Superior temporal gyrus (tissue), 1 donor: ENCODE data around the gene SEPHS2.
"Not testable (repeated sequence)": the region's sequence is repeated elsewhere in the genome, so short reads cannot be mapped to it uniquely, and the experiment has no call there.

Experiments used
- DNase-seq: peaks from one replicate; pipeline ENCODE4 v3.0.0-alpha.2; 2016; ENCODE audit errors: extremely low spot score

Gene SEPHS2

GRCh38 chr16:30470170-30470512 lies 24.5 kb upstream of the SEPHS2 start:
- DNase-seq = no peak

GRCh38 chr16:30464078-30464477 lies 18.4 kb upstream of the SEPHS2 start:
- DNase-seq = no peak

DNA sequence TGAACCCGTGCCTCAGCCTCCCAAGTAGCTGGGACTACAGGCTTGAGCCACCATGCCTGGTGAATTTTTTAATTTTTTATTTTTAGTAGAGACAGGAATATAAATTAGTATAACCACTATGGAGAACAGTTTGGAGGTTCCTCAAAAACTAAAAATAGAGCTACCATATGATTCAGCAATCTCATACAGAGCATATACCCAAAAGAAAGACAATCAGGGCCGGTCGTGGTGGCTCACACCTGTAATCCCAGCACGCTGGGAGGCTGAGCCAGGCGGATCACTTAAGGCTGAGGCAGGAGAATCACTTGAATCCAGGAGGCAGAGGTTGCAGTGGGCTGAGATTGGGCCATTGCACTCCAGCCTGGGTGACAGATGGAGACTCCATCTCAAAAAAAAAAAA lies 15.8 kb upstream of the SEPHS2 start:
- DNase-seq = not testable (repeated sequence)

GRCh38 chr16:30459456-30459855 lies 13.8 kb upstream of the SEPHS2 start:
- no peak for DNase-seq

DNA sequence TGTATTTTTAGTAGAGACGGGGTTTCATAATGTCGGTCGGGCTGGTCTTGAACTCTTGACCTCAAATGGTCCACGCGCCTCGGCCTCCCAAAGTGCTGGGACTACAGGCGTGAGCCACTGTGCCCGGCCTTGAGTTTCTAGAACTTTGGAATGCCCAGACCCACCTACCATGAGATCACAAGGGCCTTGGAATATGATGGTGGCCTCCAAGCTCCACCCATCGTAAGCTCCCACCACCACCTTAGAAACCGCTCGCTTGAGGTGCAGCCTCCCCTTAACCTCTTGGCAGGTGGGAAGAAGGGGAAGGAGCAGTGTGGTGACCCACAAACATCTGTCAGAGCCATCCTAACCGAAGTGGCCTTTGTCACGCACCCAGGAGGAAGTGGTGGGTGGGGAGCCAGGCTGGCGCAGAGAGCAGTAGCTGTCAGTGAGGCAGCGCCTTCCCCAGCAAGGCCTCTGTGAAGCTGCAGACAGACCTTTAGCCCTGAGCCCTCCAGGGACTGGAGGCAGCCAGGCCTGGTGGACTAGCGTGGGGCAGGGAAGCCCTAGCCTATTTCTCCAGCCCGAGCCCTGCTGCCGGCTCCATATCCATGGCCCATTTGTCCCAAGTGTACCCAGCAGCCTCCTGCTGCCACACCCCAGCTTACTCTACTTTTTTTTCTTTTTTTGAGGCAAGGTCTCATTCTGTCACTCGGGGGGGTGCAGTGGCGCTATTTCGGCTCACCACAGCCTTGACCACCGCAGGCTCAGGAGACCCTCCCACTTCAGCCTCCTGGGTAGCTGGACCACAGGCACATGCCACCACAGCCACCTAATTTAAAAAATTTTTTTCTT lies 13.1 kb upstream of the SEPHS2 start:
- no peak for DNase-seq

DNA sequence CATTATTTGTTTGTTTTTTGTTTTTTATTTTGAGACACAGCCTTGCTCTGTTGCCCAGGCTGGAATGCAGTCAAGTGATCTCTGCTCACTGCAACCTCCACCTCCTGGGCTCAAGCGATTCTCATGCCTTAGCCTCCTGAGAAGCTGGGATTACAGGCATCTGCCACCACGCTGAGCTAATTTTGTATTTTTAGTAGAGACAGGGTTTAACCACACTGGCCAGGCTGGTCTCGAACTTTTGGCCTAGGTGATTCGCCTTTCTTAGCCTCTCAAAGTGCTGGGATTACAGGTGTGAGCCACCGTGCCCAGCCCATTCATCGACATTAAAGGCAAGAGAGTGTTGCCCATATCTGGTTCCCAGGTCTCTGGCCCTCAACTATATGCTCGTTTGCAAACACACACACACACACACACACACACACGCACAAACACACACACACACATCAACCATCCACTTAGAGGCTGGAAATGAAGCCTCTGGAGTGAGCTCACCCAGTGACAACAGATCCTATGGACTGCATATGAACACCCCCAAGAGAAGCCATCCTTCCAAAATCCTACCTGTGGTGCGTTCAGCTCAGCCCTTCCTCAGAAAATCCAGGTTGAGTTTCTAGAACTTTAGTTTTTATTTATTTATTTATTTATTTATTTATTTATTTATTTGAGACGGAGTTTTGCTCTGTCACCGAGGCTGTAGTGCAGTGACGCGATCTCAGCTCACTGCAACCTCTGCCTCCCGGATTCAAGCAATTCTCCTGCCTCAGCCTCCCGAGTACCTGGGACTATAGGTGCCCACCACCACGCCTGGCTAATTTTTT lies 12.3 kb upstream of the SEPHS2 start:
- DNase-seq = no peak

GRCh38 chr16:30457256-30457655 lies 11.6 kb upstream of the SEPHS2 start:
- no peak for DNase-seq

DNA sequence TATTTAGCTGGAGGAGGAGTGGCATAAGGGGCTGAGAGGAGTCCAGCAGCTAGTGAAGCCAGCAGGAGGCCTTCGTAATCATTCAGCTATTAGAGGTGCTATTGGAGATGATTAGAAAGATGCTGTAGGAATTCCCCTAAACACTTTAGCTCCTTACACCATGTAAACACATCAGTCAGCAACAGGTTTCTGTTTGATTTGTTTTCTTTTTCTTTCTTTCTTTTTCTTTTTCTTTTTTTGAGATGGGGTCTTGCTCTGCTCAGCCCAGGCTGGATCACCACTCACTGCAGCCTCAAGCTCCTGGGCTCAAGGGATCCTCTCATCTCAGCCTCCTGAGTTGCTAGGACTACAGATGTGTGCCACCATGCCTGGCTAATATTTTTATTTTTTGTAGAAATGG lies 10.6 kb upstream of the SEPHS2 start:
- DNase-seq = no peak

DNA sequence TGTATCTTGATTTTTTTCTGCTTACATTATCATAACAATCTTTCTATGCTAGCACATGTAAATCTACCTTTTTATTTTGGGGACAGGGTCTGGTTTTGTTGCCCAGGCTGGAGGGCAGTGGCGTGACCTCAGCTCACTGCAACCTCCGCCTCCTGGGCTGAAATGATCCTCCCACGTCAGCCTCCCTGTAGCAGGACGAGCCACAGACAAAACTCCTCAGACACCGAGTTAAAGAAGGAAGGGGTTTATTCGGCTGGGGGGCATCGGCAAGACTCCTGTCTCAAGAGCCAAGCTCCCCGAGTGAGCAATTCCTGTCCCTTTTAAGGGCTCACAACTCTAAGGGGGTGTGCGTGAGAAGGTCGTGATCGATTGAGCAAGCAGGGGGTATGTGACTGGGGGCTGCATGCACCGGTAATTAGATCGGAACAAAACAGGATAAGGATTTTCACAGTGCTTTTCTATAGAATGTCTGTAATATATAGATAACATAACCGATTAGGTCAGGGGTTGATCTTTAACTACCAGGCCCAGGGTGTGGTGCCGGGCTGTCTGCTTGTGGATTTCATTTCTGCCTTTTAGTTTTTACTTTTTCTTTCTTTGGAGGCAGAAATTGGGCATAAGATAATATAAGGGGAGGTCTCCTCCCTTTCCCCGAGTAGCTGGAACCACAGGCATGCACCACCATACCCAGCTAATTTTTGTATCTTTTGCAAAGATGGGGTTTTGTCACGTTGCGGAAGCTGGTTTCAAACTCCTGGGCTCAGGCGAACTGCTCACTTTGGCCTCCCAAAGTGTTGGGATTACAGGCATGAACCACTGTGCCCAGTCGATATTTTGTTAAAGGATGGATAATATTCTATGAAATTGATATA lies 7.3 kb upstream of the SEPHS2 start:
- not testable (repeated sequence) for DNase-seq

DNA sequence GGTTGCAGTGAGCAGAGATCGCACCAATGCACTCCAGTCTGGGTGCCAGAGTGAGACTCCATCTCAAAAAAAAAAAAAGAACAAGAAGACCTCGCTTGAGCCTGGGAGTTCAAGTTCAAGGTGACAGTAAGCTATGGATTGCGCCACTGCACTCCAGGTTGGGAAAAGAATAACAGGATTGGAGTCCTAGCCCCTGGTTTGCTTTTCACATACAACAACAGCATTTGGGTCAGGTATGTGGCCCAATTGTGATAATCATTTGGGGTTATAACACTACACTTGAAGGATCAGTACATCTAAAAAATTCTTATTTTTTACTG lies 3.4 kb upstream of the SEPHS2 start:
- DNase-seq = no peak

- DNase-seq = no peak
These were observed 2.0 kb upstream of the SEPHS2 start for GRCh38 chr16:30447512-30448226.

GRCh38 chr16:30446203-30446595 lies 525 bp upstream of the SEPHS2 start:
- DNase-seq = no peak

- DNase-seq = no peak
These were observed 596 bp downstream of the SEPHS2 start for GRCh38 chr16:30445149-30445407.

- DNase-seq = no peak
These were observed 1.2 kb downstream of the SEPHS2 start for GRCh38 chr16:30444231-30445148.

- no peak for DNase-seq
These were observed 2.0 kb downstream of the SEPHS2 start for GRCh38 chr16:30443631-30444030.

DNA sequence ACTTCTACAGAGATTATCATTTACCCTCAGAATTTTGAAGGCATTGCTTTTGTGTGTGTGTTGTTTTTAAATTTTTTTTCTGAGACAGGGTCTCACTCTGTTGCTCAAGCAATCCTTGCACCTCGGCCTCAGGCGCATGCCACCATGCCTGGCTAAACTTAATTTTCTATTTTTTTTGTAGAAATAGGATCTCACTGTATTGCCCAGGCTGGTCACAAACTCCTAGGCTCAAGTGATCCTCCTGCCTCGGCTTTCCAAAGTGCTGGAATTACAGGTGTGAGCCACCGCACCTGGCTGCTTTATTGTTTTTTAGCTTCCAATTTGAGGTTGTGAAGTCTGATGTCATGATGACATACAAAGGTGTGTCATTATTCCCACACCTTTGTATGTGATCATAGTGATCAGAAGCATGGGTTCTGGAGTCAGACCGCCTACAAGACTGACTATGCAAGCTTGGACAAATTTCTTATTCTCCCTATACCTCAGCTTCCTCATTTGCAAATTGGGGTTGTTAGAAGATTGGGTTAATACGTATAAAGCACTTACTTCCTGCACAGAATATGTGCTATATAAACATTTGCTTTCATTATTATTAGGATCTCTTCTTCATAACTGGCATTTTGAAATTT lies 5.8 kb downstream of the SEPHS2 start:
- DNase-seq = no peak

DNA sequence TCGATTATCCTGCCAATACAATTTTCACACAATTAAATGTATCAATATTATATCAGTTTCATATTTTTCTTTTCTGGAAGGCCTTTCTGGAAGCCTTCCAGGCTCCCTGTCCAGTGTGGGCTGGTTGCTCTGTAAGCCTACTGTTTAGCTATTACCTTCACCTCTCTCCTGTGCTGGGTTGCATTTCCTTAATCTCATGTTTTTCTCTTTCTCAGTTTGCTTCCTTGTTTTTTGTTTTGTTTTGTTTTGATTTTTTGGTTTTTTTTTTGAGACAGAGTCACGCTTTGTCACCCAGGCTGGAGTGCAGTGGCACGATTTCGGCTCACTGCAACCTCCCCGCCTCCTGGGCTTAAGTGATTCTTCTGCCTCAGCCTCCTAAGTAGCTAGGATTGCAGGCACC lies 6.8 kb downstream of the SEPHS2 start:
- no peak for DNase-seq

- DNase-seq = no peak
These were observed 8.1 kb downstream of the SEPHS2 start for GRCh38 chr16:30437511-30438046.

DNA sequence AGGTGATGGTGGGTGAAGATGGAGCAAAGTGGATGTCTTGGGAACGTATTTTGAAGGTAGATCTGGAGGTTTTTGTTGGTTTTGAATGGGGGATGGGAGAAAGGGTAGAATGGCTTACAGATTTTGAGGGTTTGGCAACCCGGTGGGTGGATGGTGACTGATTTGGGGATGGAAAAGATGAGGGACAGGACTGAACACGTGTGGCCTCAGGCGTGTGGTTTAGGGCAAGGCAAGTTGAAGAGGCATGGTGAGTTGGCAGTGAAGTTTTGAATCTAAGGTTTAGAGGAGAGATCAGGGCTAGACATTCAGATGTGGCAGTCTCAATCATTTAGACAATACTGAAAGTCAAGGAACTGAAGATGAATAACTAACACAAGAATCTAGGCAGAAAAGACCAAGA lies 10.8 kb downstream of the SEPHS2 start:
- no peak for DNase-seq

DNA sequence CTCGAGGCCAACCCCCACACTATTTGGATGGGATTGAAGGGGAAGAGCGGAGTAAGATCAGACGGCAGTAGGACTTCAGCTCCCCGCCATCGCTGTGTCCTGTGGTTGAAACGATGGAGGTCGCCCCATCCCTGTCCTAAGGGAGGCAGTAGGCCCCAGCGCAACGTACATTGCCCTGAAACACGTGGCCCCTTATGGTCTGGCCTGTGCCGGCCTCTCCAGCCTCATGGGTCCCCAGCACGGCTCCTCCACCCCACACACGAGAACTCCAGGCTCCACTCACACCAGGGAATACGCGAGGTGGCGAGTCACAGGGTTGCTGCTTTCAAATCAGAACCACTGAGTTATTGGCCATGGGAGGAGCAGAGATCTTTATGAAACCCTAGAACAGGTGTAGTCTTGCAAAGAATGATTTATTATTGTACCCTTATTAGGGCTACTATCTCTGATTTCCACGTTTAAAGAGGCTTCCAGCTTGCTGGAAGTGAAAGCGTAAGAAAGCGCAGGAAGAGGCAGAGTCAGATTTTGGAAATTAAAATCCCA lies 15.2 kb downstream of the SEPHS2 start:
- DNase-seq = no peak
